Astrocyte of the spinal cord (primary cell): ENCODE results near the gene CPM.

Experiments
- DNase-seq: peaks from one replicate; pipeline ENCODE4 v3.0.0; 2011; ENCODE audit warnings: low read depth, low spot score
- H3K4me3 ChIP-seq: 2 replicates; pipeline ENCODE4 v1.5.1; 2011; ENCODE audit warnings: low read depth, mild to moderate bottlenecking, low read length, moderate library complexity
- in situ Hi-C: cut with HindIII; loops from 2 replicates; pipeline ENCODE4 v1.10.0; 2017; ENCODE audit warnings: low sequenced_read_pairs
- TF ChIP-seq, protein P1 (sequence below): IDR thresholded peaks from 2 replicates; pipeline ENCODE4 v1.5.1; 2012; ENCODE audit warnings: low read depth, mild to moderate bottlenecking, low read length, inconsistent platforms

The CPM gene

DNA sequence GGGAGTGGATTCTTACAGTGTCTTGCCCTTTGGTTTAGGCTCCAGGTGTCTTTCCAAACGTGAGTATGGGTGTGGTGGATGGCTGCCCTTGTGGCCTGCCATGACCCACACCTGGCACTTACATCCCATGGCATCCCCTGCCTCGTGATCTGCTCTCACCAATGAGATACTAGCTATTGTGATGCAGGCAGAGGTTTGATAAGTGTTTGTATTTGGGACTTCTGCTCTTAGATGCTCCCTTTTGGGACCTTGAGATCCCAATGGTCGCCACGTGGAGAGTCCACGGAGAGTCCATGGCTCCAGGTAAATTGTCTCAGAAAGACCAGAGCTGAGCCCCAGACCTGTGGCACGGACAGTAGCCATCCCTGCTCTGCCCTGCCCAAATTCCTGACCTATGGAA, 62.5 kb downstream of the CPM start:
- in situ Hi-C loops = no loop called here
- no peak for DNase-seq
- TF ChIP-seq, protein P1, sequence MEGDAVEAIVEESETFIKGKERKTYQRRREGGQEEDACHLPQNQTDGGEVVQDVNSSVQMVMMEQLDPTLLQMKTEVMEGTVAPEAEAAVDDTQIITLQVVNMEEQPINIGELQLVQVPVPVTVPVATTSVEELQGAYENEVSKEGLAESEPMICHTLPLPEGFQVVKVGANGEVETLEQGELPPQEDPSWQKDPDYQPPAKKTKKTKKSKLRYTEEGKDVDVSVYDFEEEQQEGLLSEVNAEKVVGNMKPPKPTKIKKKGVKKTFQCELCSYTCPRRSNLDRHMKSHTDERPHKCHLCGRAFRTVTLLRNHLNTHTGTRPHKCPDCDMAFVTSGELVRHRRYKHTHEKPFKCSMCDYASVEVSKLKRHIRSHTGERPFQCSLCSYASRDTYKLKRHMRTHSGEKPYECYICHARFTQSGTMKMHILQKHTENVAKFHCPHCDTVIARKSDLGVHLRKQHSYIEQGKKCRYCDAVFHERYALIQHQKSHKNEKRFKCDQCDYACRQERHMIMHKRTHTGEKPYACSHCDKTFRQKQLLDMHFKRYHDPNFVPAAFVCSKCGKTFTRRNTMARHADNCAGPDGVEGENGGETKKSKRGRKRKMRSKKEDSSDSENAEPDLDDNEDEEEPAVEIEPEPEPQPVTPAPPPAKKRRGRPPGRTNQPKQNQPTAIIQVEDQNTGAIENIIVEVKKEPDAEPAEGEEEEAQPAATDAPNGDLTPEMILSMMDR = no peak
- H3K4me3 ChIP-seq = no peak overlapping the region

- no peak for DNase-seq
- in situ Hi-C loops = no loop called here
- TF ChIP-seq, protein P1 = no peak
- no peak overlapping the region for H3K4me3 ChIP-seq
Observed at GRCh38 chr12:68870011-68870410, 63.0 kb downstream of the CPM start.

GRCh38 chr12:68868043-68868790, 64.8 kb downstream of the CPM start:
- DNase-seq = no peak
- in situ Hi-C loops = no loop called here
- no peak overlapping the region for H3K4me3 ChIP-seq
- TF ChIP-seq, protein P1 = no peak

- no peak overlapping the region for H3K4me3 ChIP-seq
- TF ChIP-seq, protein P1 = no peak
- no peak for DNase-seq
- in situ Hi-C loops = no loop called here
Observed at GRCh38 chr12:68867606-68868005, 65.4 kb downstream of the CPM start.

- in situ Hi-C loops = no loop called here
- TF ChIP-seq, protein P1 = no peak
- no peak overlapping the region for H3K4me3 ChIP-seq
- no peak for DNase-seq
Observed at GRCh38 chr12:68866950-68867349, 66.0 kb downstream of the CPM start.

DNA sequence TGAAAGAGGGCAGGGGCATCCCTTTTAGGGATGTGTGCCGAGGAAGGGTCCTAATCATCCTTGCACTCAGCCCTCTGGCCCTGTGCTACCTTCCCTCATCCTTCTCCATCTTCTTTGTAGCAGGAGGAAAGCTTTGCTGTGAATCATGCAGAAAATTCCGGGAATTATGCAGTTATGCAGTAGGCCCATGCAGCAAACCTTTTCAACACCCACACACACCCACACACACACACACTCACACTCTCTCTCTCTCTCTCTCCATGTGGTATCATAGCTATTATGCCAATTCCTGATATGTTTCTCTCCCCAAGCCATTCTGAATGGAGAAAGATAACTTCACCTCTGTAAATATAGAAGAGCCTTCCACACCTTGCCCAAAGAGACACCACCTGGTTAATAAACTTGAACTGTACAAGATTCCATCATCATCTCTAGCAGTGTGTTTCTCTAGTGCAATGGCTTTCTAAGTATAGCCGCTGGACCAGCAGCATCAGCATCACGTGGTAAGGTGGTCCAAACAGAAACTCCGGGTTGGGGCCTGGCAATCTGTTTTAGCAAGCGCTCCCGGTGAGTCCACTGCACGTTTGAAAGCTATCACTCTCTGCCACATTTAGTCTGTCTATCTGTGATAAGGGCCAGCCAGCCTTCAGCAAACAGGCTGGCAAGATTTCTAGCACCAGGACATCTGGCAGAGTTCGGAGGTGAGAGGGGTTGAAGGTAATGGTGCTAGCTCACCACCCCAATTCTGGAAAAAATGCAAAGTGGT, 67.4 kb downstream of the CPM start:
- in situ Hi-C loops = no loop called here
- TF ChIP-seq, protein P1 = no peak
- DNase-seq = no peak
- no peak overlapping the region for H3K4me3 ChIP-seq
